WTC11 (cell line): ENCODE results near the gene SDC1. TPM values are rescaled to one million over a fixed set of nuclear protein-coding genes. Genes with fewer than 3 reads are reported as not detected.

Experiments
- ATAC-seq: fragments of 200-7000 bp; cut with Tn5 transposase; 2 replicates; pipeline ENCODE4 v1.10.0; 2021; ENCODE audit warnings: mild to moderate bottlenecking, moderate library complexity
- CTCF ChIA-PET: fragments of 300-600 bp; sonication (Branson Sonifier 250); formaldehyde crosslinking; loops from one replicate; lab custom pipeline; 2021; ENCODE audit warnings: antibody characterized with exemption; lab: Charles Lee
- POLR2A ChIA-PET: fragments of 350-600 bp; sonication (Branson Sonifier 250); formaldehyde crosslinking; loops from one replicate; lab custom pipeline; 2021; ENCODE audit warnings: antibody characterized with exemption; lab: Charles Lee
- DNase-seq: peaks from one replicate; pipeline ENCODE4 v3.0.0; 2021; ENCODE audit warnings: low spot score
- H3K27ac Mint-ChIP-seq: 2 replicates; pipeline ENCODE4 v1.8.0; 2021; ENCODE audit warnings: mixed read lengths
- H3K27me3 Mint-ChIP-seq: 2 replicates; pipeline ENCODE4 v1.8.0; 2021; ENCODE audit warnings: low read depth, mild to moderate bottlenecking, moderate library complexity, mixed read lengths
- H3K36me3 Mint-ChIP-seq: 2 replicates; pipeline ENCODE4 v1.8.0; 2021; ENCODE audit warnings: mixed read lengths
- H3K4me1 Mint-ChIP-seq: 2 replicates; pipeline ENCODE4 v1.8.0; 2022; ENCODE audit warnings: mixed read lengths
- H3K4me3 Mint-ChIP-seq: 2 replicates; pipeline ENCODE4 v1.8.0; 2021; ENCODE audit warnings: mild to moderate bottlenecking, moderate library complexity, mixed read lengths
- H3K9me3 Mint-ChIP-seq: 2 replicates; pipeline ENCODE4 v1.8.0; 2021; ENCODE audit warnings: mixed read lengths
- CREB1 ChIP-seq: sonication (generic); formaldehyde crosslinking; IDR thresholded peaks from 2 replicates; pipeline ENCODE4 v1.8.0; 2023; ENCODE audit warnings: mild to moderate bottlenecking, missing genetic modification reagents
- ELF4 ChIP-seq: sonication (generic); formaldehyde crosslinking; IDR thresholded peaks from 2 replicates; pipeline ENCODE4 v1.8.1; 2022; ENCODE audit warnings: low read depth, mild to moderate bottlenecking, moderate library complexity, missing genetic modification reagents
- ESRRA ChIP-seq: sonication (generic); formaldehyde crosslinking; IDR thresholded peaks from 2 replicates; pipeline ENCODE4 v1.8.1; 2022; ENCODE audit warnings: mild to moderate bottlenecking, missing genetic modification reagents, borderline replicate concordance
- FOXJ3 ChIP-seq: sonication (generic); formaldehyde crosslinking; IDR thresholded peaks from 2 replicates; pipeline ENCODE4 v1.9.0; 2021; ENCODE audit warnings: missing genetic modification reagents, mild to moderate bottlenecking, borderline replicate concordance
- FOXK1 ChIP-seq: sonication (generic); formaldehyde crosslinking; IDR thresholded peaks from 2 replicates; pipeline ENCODE4 v1.8.0; 2022; ENCODE audit warnings: mild to moderate bottlenecking, moderate library complexity, missing genetic modification reagents
- FOXP1 ChIP-seq: sonication (generic); formaldehyde crosslinking; IDR thresholded peaks from 2 replicates; pipeline ENCODE4 v1.8.0; 2022; ENCODE audit warnings: missing genetic modification reagents, mild to moderate bottlenecking, moderate library complexity, borderline replicate concordance
- IRF1 ChIP-seq: sonication (generic); formaldehyde crosslinking; IDR thresholded peaks from 2 replicates; pipeline ENCODE4 v1.8.0; 2023; ENCODE audit warnings: missing genetic modification reagents
- JAZF1 ChIP-seq: fragments of 250-450 bp; sonication (Bioruptor Pico); IDR thresholded peaks from 2 replicates; pipeline ENCODE4 v1.9.0; 2021; ENCODE audit warnings: moderate library complexity, mild to moderate bottlenecking, inconsistent platforms
- NFATC4 ChIP-seq: fragments of 250-450 bp; sonication (Bioruptor Pico); IDR thresholded peaks from 2 replicates; pipeline ENCODE4 v1.9.0; 2021; ENCODE audit warnings: mild to moderate bottlenecking
- NFYB ChIP-seq: sonication (generic); formaldehyde crosslinking; conservative IDR thresholded peaks from 2 replicates; pipeline ENCODE4 v1.8.0; 2022; ENCODE audit warnings: low read depth, missing genetic modification reagents
- NR2C2 ChIP-seq: sonication (generic); formaldehyde crosslinking; IDR thresholded peaks from 2 replicates; pipeline ENCODE4 v1.8.0; 2022; ENCODE audit warnings: mild to moderate bottlenecking, missing genetic modification reagents
- OVOL2 ChIP-seq: fragments of 250-450 bp; sonication (Bioruptor Pico); IDR thresholded peaks from 2 replicates; pipeline ENCODE4 v1.9.0; 2021; ENCODE audit warnings: mild to moderate bottlenecking, borderline replicate concordance
- RORB ChIP-seq: fragments of 250-450 bp; sonication (Bioruptor Pico); IDR thresholded peaks from 2 replicates; pipeline ENCODE4 v1.9.0; 2021; ENCODE audit warnings: mild to moderate bottlenecking
- SMAD3 ChIP-seq: sonication (generic); formaldehyde crosslinking; IDR thresholded peaks from 2 replicates; pipeline ENCODE4 v1.8.0; 2022; ENCODE audit warnings: missing genetic modification reagents, mild to moderate bottlenecking, borderline replicate concordance
- SMAD4 ChIP-seq: sonication (generic); formaldehyde crosslinking; IDR thresholded peaks from 2 replicates; pipeline ENCODE4 v1.8.0; 2022; ENCODE audit warnings: mild to moderate bottlenecking, missing genetic modification reagents
- TCF7 ChIP-seq: sonication (generic); formaldehyde crosslinking; IDR thresholded peaks from 2 replicates; pipeline ENCODE4 v1.8.0; 2022; ENCODE audit warnings: mild to moderate bottlenecking, low read depth, missing genetic modification reagents, moderate library complexity
- TEAD4 ChIP-seq: sonication (generic); formaldehyde crosslinking; IDR thresholded peaks from 2 replicates; pipeline ENCODE4 v1.8.0; 2022; ENCODE audit warnings: mild to moderate bottlenecking, missing genetic modification reagents
- ZBTB21 ChIP-seq: sonication (generic); formaldehyde crosslinking; IDR thresholded peaks from 2 replicates; pipeline ENCODE4 v1.8.1; 2023; ENCODE audit warnings: mild to moderate bottlenecking, missing genetic modification reagents, borderline replicate concordance
- ZNF121 ChIP-seq: sonication (generic); formaldehyde crosslinking; IDR thresholded peaks from 2 replicates; pipeline ENCODE4 v1.8.0; 2023; ENCODE audit warnings: missing genetic modification reagents
- ZNF281 ChIP-seq: sonication (generic); formaldehyde crosslinking; IDR thresholded peaks from 2 replicates; pipeline ENCODE4 v1.8.0; 2023; ENCODE audit warnings: mild to moderate bottlenecking, missing genetic modification reagents
- ZNF317 ChIP-seq: sonication (generic); formaldehyde crosslinking; IDR thresholded peaks from 2 replicates; pipeline ENCODE4 v1.8.1; 2023; ENCODE audit warnings: low read depth, mild to moderate bottlenecking, moderate library complexity, missing genetic modification reagents, borderline replicate concordance
- ZNF396 ChIP-seq: fragments of 250-450 bp; sonication (Bioruptor Pico); IDR thresholded peaks from 2 replicates; pipeline ENCODE4 v1.8.0; 2021; ENCODE audit warnings: mild to moderate bottlenecking, moderate library complexity, borderline replicate concordance
- ZNF416 ChIP-seq: fragments of 250-450 bp; sonication (Bioruptor Pico); IDR thresholded peaks from 2 replicates; pipeline ENCODE4 v1.9.0; 2021; ENCODE audit warnings: mild to moderate bottlenecking, inconsistent platforms
- ZNF671 ChIP-seq: fragments of 250-450 bp; sonication (Bioruptor Pico); IDR thresholded peaks from 2 replicates; pipeline ENCODE4 v1.8.0; 2021; ENCODE audit warnings: mild to moderate bottlenecking
- total RNA-seq: library from RNA; stranded (reverse); gene quantifications from 3 replicates; pipeline ENCODE4 v1.2.3, GENCODE V29; 2021
- TF ChIP-seq, protein P1 (sequence below): sonication (generic); formaldehyde crosslinking; IDR thresholded peaks from 2 replicates; pipeline ENCODE4 v1.8.0; 2022; ENCODE audit warnings: mild to moderate bottlenecking, missing genetic modification reagents
- TF ChIP-seq, protein P2 (sequence below): fragments of 250-450 bp; sonication (Bioruptor Pico); IDR thresholded peaks from 2 replicates; pipeline ENCODE4 v1.9.0; 2021; ENCODE audit warnings: moderate library complexity, mild to moderate bottlenecking, inconsistent platforms, borderline replicate concordance
- TF ChIP-seq, protein P3 (sequence below): fragments of 250-450 bp; sonication (Bioruptor Pico); IDR thresholded peaks from 2 replicates; pipeline ENCODE4 v1.9.0; 2021; ENCODE audit warnings: mild to moderate bottlenecking
- TF ChIP-seq, protein P4 (sequence below): sonication (generic); formaldehyde crosslinking; conservative IDR thresholded peaks from 2 replicates; pipeline ENCODE4 v1.8.1; 2022; ENCODE audit warnings: mild to moderate bottlenecking, missing genetic modification reagents
- TF ChIP-seq, protein P5 (sequence below): sonication (generic); formaldehyde crosslinking; IDR thresholded peaks from 2 replicates; pipeline ENCODE4 v1.8.1; 2023; ENCODE audit warnings: mild to moderate bottlenecking, missing genetic modification reagents

Gene SDC1
- total RNA-seq, 1 experiment from 2014 or later, result 52.6 TPM

DNA sequence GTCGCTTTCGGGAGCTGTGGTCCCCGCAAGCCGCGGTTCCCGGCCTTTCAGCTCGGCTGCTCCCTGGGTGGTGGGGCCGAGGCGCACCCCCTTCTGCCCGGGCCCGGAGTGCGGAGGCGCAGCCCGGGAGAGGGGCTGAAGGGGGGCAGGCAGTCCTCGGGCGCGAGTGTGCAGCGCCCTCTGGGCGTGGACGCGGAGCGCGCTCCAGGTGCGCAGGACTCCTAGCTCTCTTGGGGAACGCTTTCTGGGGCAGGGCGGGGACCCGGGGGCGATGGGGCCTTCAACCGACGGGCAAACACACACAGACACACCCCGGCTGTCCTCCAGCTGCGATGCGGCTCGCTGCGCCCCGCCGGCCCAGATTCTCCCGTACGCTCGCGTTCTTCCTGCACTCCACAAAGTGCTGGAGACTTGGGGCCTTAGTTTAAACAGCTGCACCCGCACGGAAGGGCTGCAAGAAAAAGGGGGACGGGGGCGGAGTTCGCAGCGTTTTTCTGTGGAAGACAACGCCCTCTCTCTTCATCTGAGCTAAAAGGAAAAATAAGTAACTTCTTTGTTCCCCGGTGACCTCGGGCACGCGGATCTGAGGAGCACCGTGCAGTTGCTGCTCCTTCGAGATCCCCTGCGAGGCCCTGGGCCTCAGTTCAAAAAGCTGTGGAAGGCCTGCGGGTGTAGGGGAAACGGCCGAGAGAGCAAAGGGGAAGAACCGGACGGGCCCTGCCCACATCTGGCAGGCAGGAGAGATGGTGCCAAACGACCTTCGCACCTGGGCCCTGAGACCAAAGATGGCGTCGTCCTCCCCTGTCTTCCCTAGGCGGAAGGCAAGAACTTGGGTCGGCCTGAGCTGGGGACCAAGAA lies 593 bp upstream of the SDC1 start:
- ATAC-seq (peak; percentile 57), DNase-seq (peak; percentile 78)
- POLR2A ChIA-PET, result interaction anchor here (0.5 to 1.6 kb wide), 19 partner anchors 9 to 236 kb away, joined by 3 to 8 read pairs (median 3); partner anchors contain the start of genes RHOB and WDR35
- H3K27me3 Mint-ChIP-seq, result peaks cover 17% of the 10 kb centered on the region
- peaks cover under 1% of the 10 kb centered on the region; the same call in 1 of the 2 replicates for H3K9me3 Mint-ChIP-seq
- peaks cover 32% of the 10 kb centered on the region for H3K4me1 Mint-ChIP-seq
- H3K27ac Mint-ChIP-seq, result peak overlapping the region; percentile 95
- CTCF ChIA-PET, result interaction anchor here (0.6 to 5.6 kb wide), 44 partner anchors 8 to 417 kb away, joined by 3 to 59 read pairs (median 4); partner anchors contain the start of genes LAPTM4A, MATN3 and RHOB
- peak overlapping the region; percentile 67 for H3K4me3 Mint-ChIP-seq
- no peaks in the 10 kb centered on the region for H3K36me3 Mint-ChIP-seq
- TF ChIP-seq, protein P1, sequence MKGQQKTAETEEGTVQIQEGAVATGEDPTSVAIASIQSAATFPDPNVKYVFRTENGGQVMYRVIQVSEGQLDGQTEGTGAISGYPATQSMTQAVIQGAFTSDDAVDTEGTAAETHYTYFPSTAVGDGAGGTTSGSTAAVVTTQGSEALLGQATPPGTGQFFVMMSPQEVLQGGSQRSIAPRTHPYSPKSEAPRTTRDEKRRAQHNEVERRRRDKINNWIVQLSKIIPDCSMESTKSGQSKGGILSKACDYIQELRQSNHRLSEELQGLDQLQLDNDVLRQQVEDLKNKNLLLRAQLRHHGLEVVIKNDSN (CRISPR knock-in tag), result peak; percentile 3; the same call in 1 of the 2 replicates
- TF ChIP-seq, protein P2, sequence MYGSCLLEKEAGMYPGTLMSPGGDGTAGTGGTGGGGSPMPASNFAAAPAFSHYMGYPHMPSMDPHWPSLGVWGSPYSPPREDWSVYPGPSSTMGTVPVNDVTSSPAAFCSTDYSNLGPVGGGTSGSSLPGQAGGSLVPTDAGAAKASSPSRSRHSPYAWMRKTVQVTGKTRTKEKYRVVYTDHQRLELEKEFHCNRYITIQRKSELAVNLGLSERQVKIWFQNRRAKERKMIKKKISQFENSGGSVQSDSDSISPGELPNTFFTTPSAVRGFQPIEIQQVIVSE, result no peak
- TF ChIP-seq ZNF121 (CRISPR knock-in tag) (no peak), TCF7 (CRISPR knock-in tag) (no peak), NR2C2 (CRISPR knock-in tag) (no peak), OVOL2 (CRISPR knock-in tag) (no peak), ZNF416 (CRISPR knock-in tag) (no peak), ESRRA (CRISPR knock-in tag) (no peak), CREB1 (CRISPR knock-in tag) (0 out of 2 replicates have a peak, but pooled peaks have one; percentile 30), FOXJ3 (no peak), NFYB (no peak), NFATC4 (CRISPR knock-in tag) (no peak), SMAD3 (CRISPR knock-in tag) (no peak; the same call in 1 of the 2 replicates), SMAD4 (CRISPR knock-in tag) (no peak), ZNF317 (CRISPR knock-in tag) (no peak), FOXP1 (CRISPR knock-in tag) (peak; percentile 45; the same call in 1 of the 2 replicates), TEAD4 (CRISPR knock-in tag) (no peak), ELF4 (no peak), ZNF396 (CRISPR knock-in tag) (no peak), IRF1 (no peak), ZNF671 (CRISPR knock-in tag) (no peak), RORB (CRISPR knock-in tag) (no peak), FOXK1 (CRISPR knock-in tag) (no peak), JAZF1 (CRISPR knock-in tag) (no peak), ZNF281 (CRISPR knock-in tag) (no peak), ZBTB21 (CRISPR knock-in tag) (no peak)
- TF ChIP-seq, protein P3, sequence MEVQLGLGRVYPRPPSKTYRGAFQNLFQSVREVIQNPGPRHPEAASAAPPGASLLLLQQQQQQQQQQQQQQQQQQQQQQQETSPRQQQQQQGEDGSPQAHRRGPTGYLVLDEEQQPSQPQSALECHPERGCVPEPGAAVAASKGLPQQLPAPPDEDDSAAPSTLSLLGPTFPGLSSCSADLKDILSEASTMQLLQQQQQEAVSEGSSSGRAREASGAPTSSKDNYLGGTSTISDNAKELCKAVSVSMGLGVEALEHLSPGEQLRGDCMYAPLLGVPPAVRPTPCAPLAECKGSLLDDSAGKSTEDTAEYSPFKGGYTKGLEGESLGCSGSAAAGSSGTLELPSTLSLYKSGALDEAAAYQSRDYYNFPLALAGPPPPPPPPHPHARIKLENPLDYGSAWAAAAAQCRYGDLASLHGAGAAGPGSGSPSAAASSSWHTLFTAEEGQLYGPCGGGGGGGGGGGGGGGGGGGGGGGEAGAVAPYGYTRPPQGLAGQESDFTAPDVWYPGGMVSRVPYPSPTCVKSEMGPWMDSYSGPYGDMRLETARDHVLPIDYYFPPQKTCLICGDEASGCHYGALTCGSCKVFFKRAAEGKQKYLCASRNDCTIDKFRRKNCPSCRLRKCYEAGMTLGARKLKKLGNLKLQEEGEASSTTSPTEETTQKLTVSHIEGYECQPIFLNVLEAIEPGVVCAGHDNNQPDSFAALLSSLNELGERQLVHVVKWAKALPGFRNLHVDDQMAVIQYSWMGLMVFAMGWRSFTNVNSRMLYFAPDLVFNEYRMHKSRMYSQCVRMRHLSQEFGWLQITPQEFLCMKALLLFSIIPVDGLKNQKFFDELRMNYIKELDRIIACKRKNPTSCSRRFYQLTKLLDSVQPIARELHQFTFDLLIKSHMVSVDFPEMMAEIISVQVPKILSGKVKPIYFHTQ, result no peak
- TF ChIP-seq, protein P4, sequence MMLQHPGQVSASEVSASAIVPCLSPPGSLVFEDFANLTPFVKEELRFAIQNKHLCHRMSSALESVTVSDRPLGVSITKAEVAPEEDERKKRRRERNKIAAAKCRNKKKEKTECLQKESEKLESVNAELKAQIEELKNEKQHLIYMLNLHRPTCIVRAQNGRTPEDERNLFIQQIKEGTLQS (CRISPR knock-in tag), result no peak
- TF ChIP-seq, protein P5, sequence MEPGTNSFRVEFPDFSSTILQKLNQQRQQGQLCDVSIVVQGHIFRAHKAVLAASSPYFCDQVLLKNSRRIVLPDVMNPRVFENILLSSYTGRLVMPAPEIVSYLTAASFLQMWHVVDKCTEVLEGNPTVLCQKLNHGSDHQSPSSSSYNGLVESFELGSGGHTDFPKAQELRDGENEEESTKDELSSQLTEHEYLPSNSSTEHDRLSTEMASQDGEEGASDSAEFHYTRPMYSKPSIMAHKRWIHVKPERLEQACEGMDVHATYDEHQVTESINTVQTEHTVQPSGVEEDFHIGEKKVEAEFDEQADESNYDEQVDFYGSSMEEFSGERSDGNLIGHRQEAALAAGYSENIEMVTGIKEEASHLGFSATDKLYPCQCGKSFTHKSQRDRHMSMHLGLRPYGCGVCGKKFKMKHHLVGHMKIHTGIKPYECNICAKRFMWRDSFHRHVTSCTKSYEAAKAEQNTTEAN (CRISPR knock-in tag), result no peak
